ENCODE results near the gene EHBP1. TPM values are rescaled to one million over a fixed set of nuclear protein-coding genes. Genes with fewer than 3 reads are reported as not detected.
"Not testable (repeated sequence)": the region's sequence is repeated elsewhere in the genome, so short reads cannot be mapped to it uniquely, and the experiment has no call there.

EHBP1 gene
- total RNA-seq, 1 donor from 2014 or later: 46.5 TPM

DNA sequence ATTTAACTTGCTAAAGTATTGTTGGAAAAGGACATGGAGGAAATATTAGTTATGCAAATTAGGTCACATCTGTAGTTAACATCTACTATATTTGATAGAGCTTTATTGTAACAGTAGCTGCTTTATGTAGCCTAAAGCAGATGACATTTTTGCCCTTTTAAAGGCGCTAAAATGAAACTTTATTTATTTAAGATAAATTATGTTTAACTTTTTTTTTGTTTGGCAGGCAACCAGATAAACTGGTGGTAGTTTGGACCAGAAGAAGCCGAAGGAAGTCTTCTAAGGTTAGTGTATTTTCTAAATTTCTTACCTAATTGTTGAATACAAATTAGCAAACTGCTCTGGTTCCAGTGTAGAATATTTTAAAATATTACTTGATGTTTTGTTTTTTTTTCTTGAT is 41.7 kb downstream of the EHBP1 start:
- Mint-ChIP-seq H3K27me3 (ENCODE audit: unreplicated experiment) (no peaks in the 10 kb centered on the region), H3K4me1 (ENCODE audit: unreplicated experiment) (peaks cover 19% of the 10 kb centered on the region), H3K27ac (ENCODE audit: unreplicated experiment) (no peak overlapping the region), H3K36me3 (ENCODE audit: unreplicated experiment) (peaks cover 23% of the 10 kb centered on the region), H3K9me3 (ENCODE audit: unreplicated experiment) (peaks cover 6% of the 10 kb centered on the region), H3K4me3 (ENCODE audit: unreplicated experiment) (no peak overlapping the region)
- DNase-seq (ENCODE audit: extremely low spot score, unreplicated experiment): no peak
- TF ChIP-seq, protein P1, sequence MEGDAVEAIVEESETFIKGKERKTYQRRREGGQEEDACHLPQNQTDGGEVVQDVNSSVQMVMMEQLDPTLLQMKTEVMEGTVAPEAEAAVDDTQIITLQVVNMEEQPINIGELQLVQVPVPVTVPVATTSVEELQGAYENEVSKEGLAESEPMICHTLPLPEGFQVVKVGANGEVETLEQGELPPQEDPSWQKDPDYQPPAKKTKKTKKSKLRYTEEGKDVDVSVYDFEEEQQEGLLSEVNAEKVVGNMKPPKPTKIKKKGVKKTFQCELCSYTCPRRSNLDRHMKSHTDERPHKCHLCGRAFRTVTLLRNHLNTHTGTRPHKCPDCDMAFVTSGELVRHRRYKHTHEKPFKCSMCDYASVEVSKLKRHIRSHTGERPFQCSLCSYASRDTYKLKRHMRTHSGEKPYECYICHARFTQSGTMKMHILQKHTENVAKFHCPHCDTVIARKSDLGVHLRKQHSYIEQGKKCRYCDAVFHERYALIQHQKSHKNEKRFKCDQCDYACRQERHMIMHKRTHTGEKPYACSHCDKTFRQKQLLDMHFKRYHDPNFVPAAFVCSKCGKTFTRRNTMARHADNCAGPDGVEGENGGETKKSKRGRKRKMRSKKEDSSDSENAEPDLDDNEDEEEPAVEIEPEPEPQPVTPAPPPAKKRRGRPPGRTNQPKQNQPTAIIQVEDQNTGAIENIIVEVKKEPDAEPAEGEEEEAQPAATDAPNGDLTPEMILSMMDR (IDR thresholded peaks at IDR 0.05): no peak

DNA sequence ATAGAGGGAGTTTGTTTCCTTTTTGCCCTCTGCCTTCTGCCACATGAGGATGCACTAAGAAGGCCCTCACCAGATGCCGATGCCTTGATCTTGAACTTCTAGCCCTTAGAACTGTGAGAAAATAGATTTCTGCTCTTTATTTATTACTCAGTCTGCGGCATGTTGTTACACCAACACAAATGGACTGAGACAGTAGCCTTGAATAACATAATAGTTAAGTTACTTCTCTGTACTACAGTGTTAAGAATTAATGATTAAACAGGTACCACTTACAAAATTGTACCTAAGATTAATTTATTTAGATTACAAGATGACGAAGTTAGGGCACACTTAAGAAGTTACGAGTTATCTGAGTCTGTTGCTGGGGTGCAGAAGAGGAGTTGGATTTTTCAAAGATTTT is 42.4 kb downstream of the EHBP1 start:
- Mint-ChIP-seq H3K4me3 (ENCODE audit: unreplicated experiment) (no peak overlapping the region), H3K27me3 (ENCODE audit: unreplicated experiment) (no peaks in the 10 kb centered on the region), H3K27ac (ENCODE audit: unreplicated experiment) (no peak overlapping the region), H3K4me1 (ENCODE audit: unreplicated experiment) (peaks cover 12% of the 10 kb centered on the region), H3K36me3 (ENCODE audit: unreplicated experiment) (peaks cover 29% of the 10 kb centered on the region), H3K9me3 (ENCODE audit: unreplicated experiment) (peaks cover 12% of the 10 kb centered on the region)
- TF ChIP-seq, protein P1 (IDR thresholded peaks at IDR 0.05): no peak
- DNase-seq (ENCODE audit: extremely low spot score, unreplicated experiment): no peak

- not testable (repeated sequence) for DNase-seq (ENCODE audit: extremely low spot score, unreplicated experiment); H3K4me3 Mint-ChIP-seq (ENCODE audit: unreplicated experiment); H3K4me1 Mint-ChIP-seq (ENCODE audit: unreplicated experiment); H3K27me3 Mint-ChIP-seq (ENCODE audit: unreplicated experiment); H3K27ac Mint-ChIP-seq (ENCODE audit: unreplicated experiment)
- Mint-ChIP-seq H3K36me3 (ENCODE audit: unreplicated experiment) (peaks cover 39% of the 10 kb centered on the region), H3K9me3 (ENCODE audit: unreplicated experiment) (peaks cover 20% of the 10 kb centered on the region)
These were observed 43.6 kb downstream of the EHBP1 start for GRCh38 chr2:62749111-62749510.

DNA sequence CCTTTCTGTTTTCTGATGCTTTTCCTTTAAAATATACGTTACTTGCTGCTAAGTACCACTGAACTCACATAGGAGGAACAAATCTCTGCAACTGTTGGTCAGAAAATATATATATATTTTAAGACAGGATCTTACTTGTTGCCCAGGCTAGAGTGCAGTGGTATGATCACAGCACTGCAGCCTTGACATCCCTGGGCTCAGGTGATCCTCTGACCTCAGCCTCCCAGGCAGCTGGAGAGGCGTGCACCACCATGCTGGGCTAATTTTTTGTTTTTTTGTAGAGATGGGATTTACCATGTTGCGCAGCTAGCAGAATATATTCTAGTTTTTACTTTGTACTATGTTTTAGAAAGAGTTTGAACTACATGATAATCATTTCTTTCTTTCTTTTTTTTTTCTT is 51.5 kb downstream of the EHBP1 start:
- TF ChIP-seq, protein P1 (IDR thresholded peaks at IDR 0.05): no peak
- no peaks in the 10 kb centered on the region for H3K4me1 Mint-ChIP-seq (ENCODE audit: unreplicated experiment)
- H3K9me3 Mint-ChIP-seq (ENCODE audit: unreplicated experiment): peaks cover 16% of the 10 kb centered on the region
- H3K4me3 Mint-ChIP-seq (ENCODE audit: unreplicated experiment): no peak overlapping the region
- peaks cover 26% of the 10 kb centered on the region for H3K36me3 Mint-ChIP-seq (ENCODE audit: unreplicated experiment)
- H3K27ac Mint-ChIP-seq (ENCODE audit: unreplicated experiment): no peak overlapping the region
- DNase-seq (ENCODE audit: extremely low spot score, unreplicated experiment): no peak
- no peaks in the 10 kb centered on the region for H3K27me3 Mint-ChIP-seq (ENCODE audit: unreplicated experiment)

GRCh38 chr2:62760026-62760425 is 54.5 kb downstream of the EHBP1 start:
- no peaks in the 10 kb centered on the region for H3K9me3 Mint-ChIP-seq (ENCODE audit: unreplicated experiment)
- no peak overlapping the region for H3K4me3 Mint-ChIP-seq (ENCODE audit: unreplicated experiment)
- TF ChIP-seq, protein P1 (IDR thresholded peaks at IDR 0.05): no peak
- H3K36me3 Mint-ChIP-seq (ENCODE audit: unreplicated experiment): peaks cover 7% of the 10 kb centered on the region
- H3K27ac Mint-ChIP-seq (ENCODE audit: unreplicated experiment): no peak overlapping the region
- H3K4me1 Mint-ChIP-seq (ENCODE audit: unreplicated experiment): no peaks in the 10 kb centered on the region
- DNase-seq (ENCODE audit: extremely low spot score, unreplicated experiment): no peak
- no peaks in the 10 kb centered on the region for H3K27me3 Mint-ChIP-seq (ENCODE audit: unreplicated experiment)

GRCh38 chr2:62760555-62760954 is 55.0 kb downstream of the EHBP1 start:
- Mint-ChIP-seq H3K27ac (ENCODE audit: unreplicated experiment) (no peak overlapping the region), H3K27me3 (ENCODE audit: unreplicated experiment) (no peaks in the 10 kb centered on the region), H3K4me1 (ENCODE audit: unreplicated experiment) (no peaks in the 10 kb centered on the region), H3K9me3 (ENCODE audit: unreplicated experiment) (no peaks in the 10 kb centered on the region), H3K36me3 (ENCODE audit: unreplicated experiment) (peaks cover 2% of the 10 kb centered on the region), H3K4me3 (ENCODE audit: unreplicated experiment) (no peak overlapping the region)
- TF ChIP-seq, protein P1 (IDR thresholded peaks at IDR 0.05): no peak
- no peak for DNase-seq (ENCODE audit: extremely low spot score, unreplicated experiment)

Data from osteocyte (in vitro differentiated cells).